Activated naive CD4-positive, alpha-beta T cell treated with anti-CD3 and anti-CD28 coated beads, Interleukin-2, amount 50 U/mL, for 72 hours (primary cell): ENCODE results near the gene MLF2. TPM values are rescaled to one million over a fixed set of nuclear protein-coding genes. Genes with fewer than 3 reads are reported as not detected.

Experiments used
- total RNA-seq, 2 donors: library from RNA; stranded (reverse); gene quantifications; one replicate each; pipeline ENCODE4 v1.2.3, GENCODE V29; 2022

MLF2 gene
- total RNA-seq, 2 donors from 2014 or later: 149 to 275 TPM

Other genes starting within 250 kb of the MLF2 start
- gene GAPDH, start 218.6 kb downstream of the MLF2 start, total RNA-seq: 1,000 to 10,000 TPM; 5,900 to 8,209 TPM
- gene IFFO1, start 197.1 kb downstream of the MLF2 start, total RNA-seq: 10 to 100 TPM; 10.3 to 16.4 TPM
- gene NOP2, start 184.8 kb downstream of the MLF2 start, total RNA-seq: 10 to 100 TPM; 78.8 to 79.8 TPM
- 100 to 1,000 TPM; 288 to 307 TPM for gene CHD4, start 145.8 kb downstream of the MLF2 start, total RNA-seq
- gene LPAR5, start 117.2 kb downstream of the MLF2 start, total RNA-seq: 1 to 10 TPM; 2.8 to 5.1 TPM
- gene ACRBP, start 105.7 kb downstream of the MLF2 start, total RNA-seq: 1 to 10 TPM; 2.1 to 2.8 TPM
- 10 to 100 TPM; 18.1 to 24.3 TPM for gene ING4, start 90.0 kb downstream of the MLF2 start, total RNA-seq
- 10 to 100 TPM; 77.1 to 92.6 TPM for gene ZNF384, start 63.8 kb downstream of the MLF2 start, total RNA-seq
- 1 to 10 TPM in 1 of 2 donors, not detected in 1; 1.3 TPM for gene PIANP, start 52.3 kb downstream of the MLF2 start, total RNA-seq
- gene COPS7A, start 29.1 kb downstream of the MLF2 start, total RNA-seq: 10 to 100 TPM; 34.2 to 42.9 TPM
- gene PTMS, start 13.2 kb upstream of the MLF2 start, total RNA-seq: 100 to 1,000 TPM in 1 of 2 donors, 10 to 100 TPM in 1; 76.0 to 163 TPM
- 100 to 1,000 TPM in 1 of 2 donors, 10 to 100 TPM in 1; 71.3 to 117 TPM for gene LAG3, start 19.4 kb upstream of the MLF2 start, total RNA-seq
- gene CD4, start 36.4 kb upstream of the MLF2 start, total RNA-seq: 100 to 1,000 TPM; 165 to 244 TPM
- under 1 TPM; 0.46 to 0.60 TPM for gene GPR162, start 68.7 kb upstream of the MLF2 start, total RNA-seq
- gene P3H3, start 75.3 kb upstream of the MLF2 start, total RNA-seq: 1 to 10 TPM in 1 of 2 donors, under 1 TPM in 1; 0.82 to 3.0 TPM
- gene GNB3, start 87.8 kb upstream of the MLF2 start, total RNA-seq: 1 to 10 TPM in 1 of 2 donors, under 1 TPM in 1; 0.25 to 1.8 TPM
- 100 to 1,000 TPM; 110 to 147 TPM for gene CDCA3, start 98.1 kb upstream of the MLF2 start, total RNA-seq
- gene USP5, start 99.0 kb upstream of the MLF2 start, total RNA-seq: 100 to 1,000 TPM; 132 to 166 TPM
- 1,000 to 10,000 TPM in 1 of 2 donors, 100 to 1,000 TPM in 1; 694 to 1,875 TPM for gene TPI1, start 114.4 kb upstream of the MLF2 start, total RNA-seq
- gene SPSB2, start 120.2 kb upstream of the MLF2 start, total RNA-seq: 10 to 100 TPM in 1 of 2 donors, 1 to 10 TPM in 1; 1.4 to 11.7 TPM
- gene LRRC23, start 151.7 kb upstream of the MLF2 start, total RNA-seq: 10 to 100 TPM in 1 of 2 donors, 1 to 10 TPM in 1; 4.0 to 10.7 TPM
- gene ENO2, start 161.4 kb upstream of the MLF2 start, total RNA-seq: 100 to 1,000 TPM; 264 to 314 TPM
- 10 to 100 TPM; 29.9 to 73.5 TPM for gene ATN1, start 174.8 kb upstream of the MLF2 start, total RNA-seq
- not detected for gene RNU7-1, start 190.7 kb upstream of the MLF2 start, total RNA-seq
- 100 to 1,000 TPM; 229 to 609 TPM for gene C12orf57, start 190.9 kb upstream of the MLF2 start, total RNA-seq
- 100 to 1,000 TPM; 320 to 609 TPM for gene PTPN6, start 198.2 kb upstream of the MLF2 start, total RNA-seq
- gene PHB2, start 217.5 kb upstream of the MLF2 start, total RNA-seq: 100 to 1,000 TPM; 387 to 423 TPM
- 10 to 100 TPM; 69.0 to 76.3 TPM for gene EMG1, start 217.8 kb upstream of the MLF2 start, total RNA-seq